Caco-2 (cell line): ENCODE data around the gene ZNF169. TPM values are rescaled to one million over a fixed set of nuclear protein-coding genes. Genes with fewer than 3 reads are reported as not detected.
"Not testable (repeated sequence)": the region's sequence is repeated elsewhere in the genome, so short reads cannot be mapped to it uniquely, and the experiment has no call there.

Source experiments
- BruUV-seq: library from RNA; stranded (reverse); fragments of 400-500 nt; replicated peaks from 2 replicates; lab custom pipeline; 2021; lab: Mats Ljungman, UMichigan
- CTCF ChIA-PET: fragments of 300-600 bp; sonication (Branson Sonifier 250); formaldehyde crosslinking; loops from one replicate; lab custom pipeline; 2022; ENCODE audit warnings: antibody characterized with exemption; lab: Charles Lee
- POLR2A ChIA-PET: fragments of 300-600 bp; sonication (Branson Sonifier 250); formaldehyde crosslinking; loops from one replicate; lab custom pipeline; 2022; ENCODE audit warnings: antibody characterized with exemption; lab: Charles Lee
- DNase-seq, 2 experiments: peaks; one replicate each; pipeline versions ENCODE4 v3.0.0 to v3.0.0-alpha.2; 2020 to 2022
- H3K27me3 ChIP-seq: replicated peaks from 2 replicates; pipeline ENCODE4 v1.6.0; 2011; ENCODE audit warnings: low read length; ENCODE audit not compliant: control insufficient read depth, insufficient read depth
- H3K36me3 ChIP-seq: 2 replicates; pipeline ENCODE4 v1.5.1; 2011; ENCODE audit warnings: low read length; ENCODE audit not compliant: control insufficient read depth, insufficient read depth
- H3K4me1 ChIP-seq: fragments of 250-450 bp; sonication (Bioruptor Pico); 2 replicates; pipeline ENCODE4 v1.5.1; 2020; ENCODE audit warnings: mild to moderate bottlenecking
- H3K4me3 ChIP-seq: 2 replicates; pipeline ENCODE4 v1.5.1; 2011; ENCODE audit warnings: low read depth, mild to moderate bottlenecking, control low read depth, low read length
- H3K9me3 ChIP-seq: fragments of 250-450 bp; sonication (Bioruptor Pico); 2 replicates; pipeline ENCODE4 v1.5.1; 2020; ENCODE audit warnings: mild to moderate bottlenecking, moderate library complexity
- H3K27ac Mint-ChIP-seq: one replicate; pipeline ENCODE4 v1.8.0; 2022; ENCODE audit warnings: mixed read lengths; ENCODE audit not compliant: unreplicated experiment
- H3K27me3 Mint-ChIP-seq: one replicate; pipeline ENCODE4 v1.8.0; 2022; ENCODE audit warnings: mixed read lengths; ENCODE audit not compliant: insufficient read depth, unreplicated experiment
- H3K36me3 Mint-ChIP-seq: one replicate; pipeline ENCODE4 v1.8.0; 2022; ENCODE audit warnings: mild to moderate bottlenecking, mixed read lengths; ENCODE audit not compliant: insufficient read depth, unreplicated experiment
- H3K4me1 Mint-ChIP-seq: one replicate; pipeline ENCODE4 v1.8.0; 2022; ENCODE audit warnings: low read depth, mixed read lengths; ENCODE audit not compliant: unreplicated experiment
- H3K4me3 Mint-ChIP-seq: one replicate; pipeline ENCODE4 v1.8.0; 2022; ENCODE audit warnings: mild to moderate bottlenecking, moderate library complexity, mixed read lengths; ENCODE audit not compliant: unreplicated experiment
- H3K9me3 Mint-ChIP-seq: one replicate; pipeline ENCODE4 v1.8.0; 2022; ENCODE audit warnings: mixed read lengths; ENCODE audit not compliant: unreplicated experiment
- intact Hi-C: fragments of 100-400 bp; cut with micrococcal nuclease; formaldehyde crosslinking; loops from one replicate; pipeline ENCODE4 v1.10.0; 2022; ENCODE audit not compliant: unreplicated experiment
- total RNA-seq: library from RNA; stranded (reverse); gene quantifications from 2 replicates; pipeline ENCODE4 v1.2.3, GENCODE V29; 2022
- TF ChIP-seq, protein P1 (sequence below), 2 experiments: fragments of 200-600 bp in 1 of 2; IDR thresholded peaks; 1 replicate in 1 of 2; 2 replicates in 1 of 2; pipeline versions ENCODE4 v1.5.1 to v1.8.0; 2011 to 2022; ENCODE audit warnings: antibody characterized with exemption in 1 of 2, control low read depth in 1 of 2, inconsistent platforms in 1 of 2, low read depth in 1 of 2, low read length in 1 of 2, mild to moderate bottlenecking in 1 of 2, moderate library complexity in 1 of 2; ENCODE audit not compliant: insufficient read depth in 1 of 2, severe bottlenecking in 1 of 2, unreplicated experiment in 1 of 2

The ZNF169 gene
- total RNA-seq, 1 experiment from 2014 or later, result 3.7 TPM

GRCh38 chr9:94269264-94269663 lies 10.2 kb downstream of the ZNF169 start:
- Histone ChIP-seq H3K9me3 (no peaks in the 10 kb centered on the region), H3K27me3 (no peaks in the 10 kb centered on the region), H3K4me3 (peak overlapping the region; percentile 33), H3K36me3 (no peaks in the 10 kb centered on the region), H3K4me1 (peaks cover 42% of the 10 kb centered on the region)
- ChIA-PET CTCF (no interaction called here), POLR2A (no interaction called here)
- Mint-ChIP-seq H3K4me3 (peak overlapping the region; percentile 63), H3K27ac (no peak overlapping the region), H3K4me1 (peaks cover 7% of the 10 kb centered on the region), H3K36me3 (no peaks in the 10 kb centered on the region), H3K27me3 (no peaks in the 10 kb centered on the region), H3K9me3 (no peaks in the 10 kb centered on the region)
- intact Hi-C loops, result loop anchor here (1.0 kb wide), 1 partner anchor 8 kb away; no protein-coding TSS in a partner anchor
- DNase-seq, result peak; percentile 18 to 47
- TSS peak; percentile 59 for BruUV-seq
- TF ChIP-seq, protein P1, sequence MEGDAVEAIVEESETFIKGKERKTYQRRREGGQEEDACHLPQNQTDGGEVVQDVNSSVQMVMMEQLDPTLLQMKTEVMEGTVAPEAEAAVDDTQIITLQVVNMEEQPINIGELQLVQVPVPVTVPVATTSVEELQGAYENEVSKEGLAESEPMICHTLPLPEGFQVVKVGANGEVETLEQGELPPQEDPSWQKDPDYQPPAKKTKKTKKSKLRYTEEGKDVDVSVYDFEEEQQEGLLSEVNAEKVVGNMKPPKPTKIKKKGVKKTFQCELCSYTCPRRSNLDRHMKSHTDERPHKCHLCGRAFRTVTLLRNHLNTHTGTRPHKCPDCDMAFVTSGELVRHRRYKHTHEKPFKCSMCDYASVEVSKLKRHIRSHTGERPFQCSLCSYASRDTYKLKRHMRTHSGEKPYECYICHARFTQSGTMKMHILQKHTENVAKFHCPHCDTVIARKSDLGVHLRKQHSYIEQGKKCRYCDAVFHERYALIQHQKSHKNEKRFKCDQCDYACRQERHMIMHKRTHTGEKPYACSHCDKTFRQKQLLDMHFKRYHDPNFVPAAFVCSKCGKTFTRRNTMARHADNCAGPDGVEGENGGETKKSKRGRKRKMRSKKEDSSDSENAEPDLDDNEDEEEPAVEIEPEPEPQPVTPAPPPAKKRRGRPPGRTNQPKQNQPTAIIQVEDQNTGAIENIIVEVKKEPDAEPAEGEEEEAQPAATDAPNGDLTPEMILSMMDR (IDR thresholded peaks at IDR 0.05; ENCODE audit: insufficient read depth in 1 of 2, low read depth in 1 of 2, low read length in 1 of 2, severe bottlenecking in 1 of 2, unreplicated experiment in 1 of 2), result no peak

GRCh38 chr9:94270009-94270408 lies 10.9 kb downstream of the ZNF169 start:
- no TSS peak for BruUV-seq
- no peaks in the 10 kb centered on the region for H3K36me3 Mint-ChIP-seq
- no peaks in the 10 kb centered on the region for H3K9me3 Mint-ChIP-seq
- Histone ChIP-seq H3K9me3 (no peaks in the 10 kb centered on the region), H3K36me3 (no peaks in the 10 kb centered on the region), H3K4me1 (peaks cover 42% of the 10 kb centered on the region), H3K4me3 (no peak overlapping the region), H3K27me3 (no peaks in the 10 kb centered on the region)
- H3K27me3 Mint-ChIP-seq, result no peaks in the 10 kb centered on the region
- no peak overlapping the region for H3K4me3 Mint-ChIP-seq
- no peak overlapping the region for H3K27ac Mint-ChIP-seq
- TF ChIP-seq, protein P1 (IDR thresholded peaks at IDR 0.05; ENCODE audit: insufficient read depth in 1 of 2, low read depth in 1 of 2, low read length in 1 of 2, severe bottlenecking in 1 of 2, unreplicated experiment in 1 of 2), result no peak
- peaks cover 7% of the 10 kb centered on the region for H3K4me1 Mint-ChIP-seq
- DNase-seq, result no peak
- intact Hi-C loops, result no loop called here
- CTCF ChIA-PET, result no interaction called here
- POLR2A ChIA-PET, result no interaction called here

GRCh38 chr9:94277029-94277428 lies 17.9 kb downstream of the ZNF169 start:
- peaks cover 26% of the 10 kb centered on the region for H3K4me1 ChIP-seq
- H3K9me3 ChIP-seq, CTCF ChIA-PET, H3K27me3 Mint-ChIP-seq, POLR2A ChIA-PET, H3K9me3 Mint-ChIP-seq, H3K4me3 ChIP-seq, BruUV-seq, H3K27me3 ChIP-seq, H3K36me3 ChIP-seq: not testable (repeated sequence)
- Mint-ChIP-seq H3K4me3 (peak overlapping the region; percentile 30), H3K27ac (peak overlapping the region; percentile 55), H3K4me1 (peaks cover 11% of the 10 kb centered on the region), H3K36me3 (peaks cover 43% of the 10 kb centered on the region)
- intact Hi-C loops, result loop anchor here (1.0 kb wide), 1 partner anchor 8 kb away; no protein-coding TSS in a partner anchor
- peak in 1 of 2 experiments; percentile 18 for DNase-seq
